Measurements from ENCODE around the gene ADGRL1. TPM values are rescaled to one million over a fixed set of nuclear protein-coding genes. Genes with fewer than 3 reads are reported as not detected.
"Not testable (repeated sequence)": the region's sequence is repeated elsewhere in the genome, so short reads cannot be mapped to it uniquely, and the experiment has no call there.

The ADGRL1 gene
- total RNA-seq, 2 experiments from 2014 or later: 8.4 to 10.9 TPM

GRCh38 chr19:14198384-14199376 is 7.3 kb downstream of the ADGRL1 start:
- no peaks in the 10 kb centered on the region for H3K36me3 Mint-ChIP-seq
- H3K4me1 Mint-ChIP-seq (ENCODE audit: low read depth): peaks cover 18% of the 10 kb centered on the region
- CTCF ChIA-PET: interaction anchor here (1.1 to 7.1 kb wide), 8 partner anchors 14 to 208 kb away, joined by 3 to 91 read pairs (median 7); partner anchors contain the start of gene ASF1B
- no peak overlapping the region for H3K27ac Mint-ChIP-seq
- H3K27me3 Mint-ChIP-seq: no peaks in the 10 kb centered on the region
- intact Hi-C loops (cut with micrococcal nuclease): loop anchor here (5.0 to 10.0 kb wide), 2 partner anchors 54 to 219 kb away; partner anchors contain the start of gene DDX39A
- POLR2A ChIA-PET: interaction anchor here (0.6 to 1.1 kb wide), 2 partner anchors 9 to 183 kb away, joined by 3 read pairs; partner anchors contain the start of gene ADGRE5
- no peak for DNase-seq
- H3K9me3 Mint-ChIP-seq: no peaks in the 10 kb centered on the region
- H3K4me3 Mint-ChIP-seq: no peak overlapping the region

GRCh38 chr19:14197882-14198281 is 8.1 kb downstream of the ADGRL1 start:
- Mint-ChIP-seq H3K9me3 (no peaks in the 10 kb centered on the region), H3K27ac (no peak overlapping the region), H3K36me3 (no peaks in the 10 kb centered on the region), H3K4me1 (ENCODE audit: low read depth) (peaks cover 14% of the 10 kb centered on the region), H3K4me3 (no peak overlapping the region), H3K27me3 (no peaks in the 10 kb centered on the region)
- ChIA-PET POLR2A (interaction anchor here (1.1 kb wide), 1 partner anchor 184 kb away, joined by 3 read pairs; the partner anchor contains the start of gene ADGRE5), CTCF (interaction anchor here (1.2 to 7.1 kb wide), 3 partner anchors 13 to 150 kb away, joined by 4 to 91 read pairs (median 13); no protein-coding TSS in a partner anchor)
- no peak for DNase-seq
- intact Hi-C loops (cut with micrococcal nuclease): loop anchor here (2.0 to 10.0 kb wide), 4 partner anchors 53 to 289 kb away; partner anchors contain the start of gene DDX39A

- not testable (repeated sequence) for H3K9me3 Mint-ChIP-seq, H3K4me3 Mint-ChIP-seq, DNase-seq, H3K36me3 Mint-ChIP-seq, H3K27me3 Mint-ChIP-seq, H3K27ac Mint-ChIP-seq
- POLR2A ChIA-PET: interaction anchor here (1.1 kb wide), 1 partner anchor 184 kb away, joined by 3 read pairs; the partner anchor contains the start of gene ADGRE5
- H3K4me1 Mint-ChIP-seq (ENCODE audit: low read depth): peaks cover 14% of the 10 kb centered on the region
- CTCF ChIA-PET: interaction anchor here (0.9 to 7.1 kb wide), 3 partner anchors 92 to 158 kb away, joined by 3 to 91 read pairs (median 3); no protein-coding TSS in a partner anchor
- intact Hi-C loops (cut with micrococcal nuclease): loop anchor here (2.0 to 10.0 kb wide), 4 partner anchors 52 to 290 kb away; partner anchors contain the start of gene DDX39A
Measured at GRCh38 chr19:14197288-14197687, 8.7 kb downstream of the ADGRL1 start.

- Mint-ChIP-seq H3K4me1 (ENCODE audit: low read depth) (peaks cover 18% of the 10 kb centered on the region), H3K4me3 (peak overlapping the region; percentile 3)
- H3K27me3 Mint-ChIP-seq, H3K36me3 Mint-ChIP-seq, POLR2A ChIA-PET, H3K27ac Mint-ChIP-seq, H3K9me3 Mint-ChIP-seq: not testable (repeated sequence)
- intact Hi-C loops (cut with micrococcal nuclease): loop anchor here (2.0 to 10.0 kb wide), 4 partner anchors 51 to 291 kb away; partner anchors contain the start of gene DDX39A
- DNase-seq: peak; percentile 88
- CTCF ChIA-PET: interaction anchor here (0.8 to 7.1 kb wide), 8 partner anchors 10 to 210 kb away, joined by 3 to 91 read pairs (median 3); partner anchors contain the start of gene ASF1B
Measured at GRCh38 chr19:14196105-14196504, 9.9 kb downstream of the ADGRL1 start.

- DNase-seq, H3K36me3 Mint-ChIP-seq, H3K27me3 Mint-ChIP-seq, H3K4me3 Mint-ChIP-seq, H3K9me3 Mint-ChIP-seq, H3K27ac Mint-ChIP-seq, POLR2A ChIA-PET: not testable (repeated sequence)
- intact Hi-C loops (cut with micrococcal nuclease): loop anchor here (5.0 to 10.0 kb wide), 2 partner anchors 50 to 222 kb away; partner anchors contain the start of gene DDX39A
- peaks cover 16% of the 10 kb centered on the region for H3K4me1 Mint-ChIP-seq (ENCODE audit: low read depth)
- CTCF ChIA-PET: interaction anchor here (0.7 to 2.4 kb wide), 7 partner anchors 9 to 606 kb away, joined by 3 to 25 read pairs (median 3); partner anchors contain the start of gene ASF1B
Measured at GRCh38 chr19:14195216-14195615, 10.8 kb downstream of the ADGRL1 start.

- H3K27ac Mint-ChIP-seq: no peak overlapping the region
- no peaks in the 10 kb centered on the region for H3K27me3 Mint-ChIP-seq
- no peaks in the 10 kb centered on the region for H3K36me3 Mint-ChIP-seq
- H3K4me3 Mint-ChIP-seq: no peak overlapping the region
- ChIA-PET CTCF (interaction anchor here (0.6 to 1.1 kb wide), 2 partner anchors 11 to 53 kb away, joined by 3 to 4 read pairs; partner anchors contain the start of gene ASF1B), POLR2A (no interaction called here)
- DNase-seq: no peak
- H3K4me1 Mint-ChIP-seq (ENCODE audit: low read depth): peaks cover 6% of the 10 kb centered on the region
- H3K9me3 Mint-ChIP-seq: no peaks in the 10 kb centered on the region
- intact Hi-C loops (cut with micrococcal nuclease): no loop called here
Measured at GRCh38 chr19:14189415-14189814, 16.6 kb downstream of the ADGRL1 start.

- H3K27me3 Mint-ChIP-seq; H3K9me3 Mint-ChIP-seq; intact Hi-C loops (cut with micrococcal nuclease); POLR2A ChIA-PET; H3K4me1 Mint-ChIP-seq (ENCODE audit: low read depth); H3K4me3 Mint-ChIP-seq; DNase-seq; H3K36me3 Mint-ChIP-seq; H3K27ac Mint-ChIP-seq: not testable (repeated sequence)
- CTCF ChIA-PET: interaction anchor here (1.1 kb wide), 1 partner anchor 52 kb away, joined by 3 read pairs; the partner anchor contains the start of gene ASF1B
Measured at GRCh38 chr19:14188086-14188485, 17.9 kb downstream of the ADGRL1 start.

GRCh38 chr19:14187561-14187960 is 18.4 kb downstream of the ADGRL1 start:
- ChIA-PET POLR2A (no interaction called here), CTCF (interaction anchor here (1.1 to 4.2 kb wide), 2 partner anchors 20 to 161 kb away, joined by 3 to 13 read pairs; no protein-coding TSS in a partner anchor)
- Mint-ChIP-seq H3K4me1 (ENCODE audit: low read depth) (peaks cover 6% of the 10 kb centered on the region), H3K27me3 (no peaks in the 10 kb centered on the region), H3K4me3 (no peak overlapping the region), H3K36me3 (no peaks in the 10 kb centered on the region), H3K27ac (no peak overlapping the region), H3K9me3 (no peaks in the 10 kb centered on the region)
- intact Hi-C loops (cut with micrococcal nuclease): no loop called here
- no peak for DNase-seq

GRCh38 chr19:14186684-14187083 is 19.3 kb downstream of the ADGRL1 start:
- H3K4me1 Mint-ChIP-seq (ENCODE audit: low read depth); H3K27me3 Mint-ChIP-seq; POLR2A ChIA-PET; intact Hi-C loops (cut with micrococcal nuclease); H3K4me3 Mint-ChIP-seq; H3K27ac Mint-ChIP-seq; H3K9me3 Mint-ChIP-seq; H3K36me3 Mint-ChIP-seq; DNase-seq: not testable (repeated sequence)
- CTCF ChIA-PET: interaction anchor here (0.6 to 4.2 kb wide), 4 partner anchors 9 to 1800 kb away, joined by 3 to 13 read pairs (median 3); no protein-coding TSS in a partner anchor

- H3K27ac Mint-ChIP-seq; intact Hi-C loops (cut with micrococcal nuclease); H3K4me1 Mint-ChIP-seq (ENCODE audit: low read depth); H3K9me3 Mint-ChIP-seq; H3K27me3 Mint-ChIP-seq; POLR2A ChIA-PET; H3K4me3 Mint-ChIP-seq; DNase-seq; H3K36me3 Mint-ChIP-seq: not testable (repeated sequence)
- CTCF ChIA-PET: interaction anchor here (2.6 to 4.2 kb wide), 2 partner anchors 14 to 163 kb away, joined by 13 read pairs; no protein-coding TSS in a partner anchor
Measured at GRCh38 chr19:14185691-14186090, 20.3 kb downstream of the ADGRL1 start.

GRCh38 chr19:14185158-14185557 is 20.8 kb downstream of the ADGRL1 start:
- Mint-ChIP-seq H3K9me3 (no peaks in the 10 kb centered on the region), H3K27ac (no peak overlapping the region), H3K27me3 (no peaks in the 10 kb centered on the region), H3K4me3 (no peak overlapping the region), H3K36me3 (no peaks in the 10 kb centered on the region), H3K4me1 (ENCODE audit: low read depth) (no peaks in the 10 kb centered on the region)
- DNase-seq: no peak
- POLR2A ChIA-PET: no interaction called here
- CTCF ChIA-PET: interaction anchor here (2.6 to 4.2 kb wide), 2 partner anchors 14 to 164 kb away, joined by 13 read pairs; no protein-coding TSS in a partner anchor
- intact Hi-C loops (cut with micrococcal nuclease): no loop called here
